Measurements from ENCODE around the gene GALNT10. TPM values are rescaled to one million over a fixed set of nuclear protein-coding genes. Genes with fewer than 3 reads are reported as not detected.

The GALNT10 gene
- total and polyA plus RNA-seq, 9 of the 15 experiments (the other 6 are each of a cell fraction or from before 2014, with no cell fraction given): 4.6 to 37.1 (median 13.3) TPM

DNA sequence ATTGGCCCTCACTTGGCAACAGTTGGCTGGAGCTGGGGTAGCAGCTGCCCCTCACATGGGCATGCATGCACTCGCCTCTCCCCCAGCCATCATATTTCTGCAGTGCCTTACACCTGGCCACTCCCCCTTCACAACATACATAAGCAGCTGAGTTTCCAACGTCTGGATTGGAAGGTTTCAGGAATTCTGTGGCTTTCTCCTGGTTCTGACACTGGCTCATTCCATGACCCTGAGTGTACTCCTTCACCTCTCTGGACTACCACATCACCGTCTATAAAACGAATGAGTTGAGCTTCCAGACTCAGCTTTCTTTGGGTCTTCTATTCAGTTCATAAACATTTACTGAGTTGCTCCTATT, 84.3 kb downstream of the GALNT10 start:
- H3K4me3 ChIP-seq: no peak overlapping the region
- ChIA-PET CTCF (ENCODE audit: low intra/inter-chr PET ratio) (no interaction called here), POLR2A (interaction anchor here (0.6 to 1.5 kb wide), 3 partner anchors 8 to 193 kb away, joined by 4 to 5 read pairs (median 4); no protein-coding TSS in a partner anchor)
- no peaks in the 10 kb centered on the region for H3K27me3 ChIP-seq (ENCODE audit: control insufficient read depth in 2 of 2, insufficient read depth in 2 of 2, low read length in 2 of 2)
- 57% methylated on average over 4 of the region's 4 CpGs for WGBS (ENCODE audit: insufficient coverage, low coverage, missing lambda C conversion rate)
- no peak overlapping the region for H3K4me2 ChIP-seq (ENCODE audit: insufficient read depth, low read length)
- no peaks in the 10 kb centered on the region for H4K20me1 ChIP-seq (replicated peaks; ENCODE audit: control insufficient read depth, insufficient read depth, low read length)
- no peaks in the 10 kb centered on the region for H3K9me3 ChIP-seq (replicated peaks; ENCODE audit: control insufficient read depth, insufficient read depth, low read depth, low read length)
- in situ Hi-C loops (cut with MboI) (no loop called here), intact Hi-C loops (cut with micrococcal nuclease) (no loop called here)
- TF ChIP-seq ZNF668 (CRISPR knock-in tag; IDR thresholded peaks at IDR 0.05): no peak
- no peak for TF ChIP-seq HNRNPL (IDR thresholded peaks at IDR 0.05; ENCODE audit: low read depth, low read length)
- TF ChIP-seq ZSCAN29 (IDR thresholded peaks at IDR 0.05): no peak
- TF ChIP-seq HDAC6 (IDR thresholded peaks at IDR 0.05; ENCODE audit: low read depth, low read length): no peak
- TF ChIP-seq, protein P1, sequence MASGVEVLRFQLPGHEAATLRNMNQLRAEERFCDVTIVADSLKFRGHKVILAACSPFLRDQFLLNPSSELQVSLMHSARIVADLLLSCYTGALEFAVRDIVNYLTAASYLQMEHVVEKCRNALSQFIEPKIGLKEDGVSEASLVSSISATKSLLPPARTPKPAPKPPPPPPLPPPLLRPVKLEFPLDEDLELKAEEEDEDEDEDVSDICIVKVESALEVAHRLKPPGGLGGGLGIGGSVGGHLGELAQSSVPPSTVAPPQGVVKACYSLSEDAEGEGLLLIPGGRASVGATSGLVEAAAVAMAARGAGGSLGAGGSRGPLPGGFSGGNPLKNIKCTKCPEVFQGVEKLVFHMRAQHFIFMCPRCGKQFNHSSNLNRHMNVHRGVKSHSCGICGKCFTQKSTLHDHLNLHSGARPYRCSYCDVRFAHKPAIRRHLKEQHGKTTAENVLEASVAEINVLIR (CRISPR knock-in tag; IDR thresholded peaks at IDR 0.05): no peak
- no peak for TF ChIP-seq PRMT5 (CRISPR knock-in tag; IDR thresholded peaks at IDR 0.05)
- no peak for TF ChIP-seq MECOM (CRISPR knock-in tag; IDR thresholded peaks at IDR 0.05)
- TF ChIP-seq MYBL2 (IDR thresholded peaks at IDR 0.05; ENCODE audit: low read depth): no peak
- no peak for TF ChIP-seq MYBL2 (CRISPR knock-in tag; IDR thresholded peaks at IDR 0.05; ENCODE audit: borderline replicate concordance)
- TF ChIP-seq ETS2 (tag; IDR thresholded peaks at IDR 0.05; ENCODE audit: borderline replicate concordance, poor library complexity, severe bottlenecking): no peak
- TF ChIP-seq, protein P2, sequence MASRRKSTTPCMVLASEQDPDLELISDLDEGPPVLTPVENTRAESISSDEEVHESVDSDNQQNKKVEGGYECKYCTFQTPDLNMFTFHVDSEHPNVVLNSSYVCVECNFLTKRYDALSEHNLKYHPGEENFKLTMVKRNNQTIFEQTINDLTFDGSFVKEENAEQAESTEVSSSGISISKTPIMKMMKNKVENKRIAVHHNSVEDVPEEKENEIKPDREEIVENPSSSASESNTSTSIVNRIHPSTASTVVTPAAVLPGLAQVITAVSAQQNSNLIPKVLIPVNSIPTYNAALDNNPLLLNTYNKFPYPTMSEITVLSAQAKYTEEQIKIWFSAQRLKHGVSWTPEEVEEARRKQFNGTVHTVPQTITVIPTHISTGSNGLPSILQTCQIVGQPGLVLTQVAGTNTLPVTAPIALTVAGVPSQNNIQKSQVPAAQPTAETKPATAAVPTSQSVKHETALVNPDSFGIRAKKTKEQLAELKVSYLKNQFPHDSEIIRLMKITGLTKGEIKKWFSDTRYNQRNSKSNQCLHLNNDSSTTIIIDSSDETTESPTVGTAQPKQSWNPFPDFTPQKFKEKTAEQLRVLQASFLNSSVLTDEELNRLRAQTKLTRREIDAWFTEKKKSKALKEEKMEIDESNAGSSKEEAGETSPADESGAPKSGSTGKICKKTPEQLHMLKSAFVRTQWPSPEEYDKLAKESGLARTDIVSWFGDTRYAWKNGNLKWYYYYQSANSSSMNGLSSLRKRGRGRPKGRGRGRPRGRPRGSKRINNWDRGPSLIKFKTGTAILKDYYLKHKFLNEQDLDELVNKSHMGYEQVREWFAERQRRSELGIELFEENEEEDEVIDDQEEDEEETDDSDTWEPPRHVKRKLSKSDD (conservative IDR thresholded peaks at IDR 0.05; ENCODE audit: low read length): no peak
- TF ChIP-seq ATF1 (CRISPR knock-in tag; IDR thresholded peaks at IDR 0.05): no peak
- TF ChIP-seq ATF1 (tag; IDR thresholded peaks at IDR 0.05): no peak
- TF ChIP-seq MCM2 (IDR thresholded peaks at IDR 0.05; ENCODE audit: low read depth): no peak
- no peak for TF ChIP-seq FOXK2 (conservative IDR thresholded peaks at IDR 0.05 in 1 of 2, IDR thresholded peaks at IDR 0.05 in 1 of 2; ENCODE audit: low read depth in 2 of 2)
- TF ChIP-seq GATA2 (CRISPR knock-in tag; IDR thresholded peaks at IDR 0.05): no peak
- H3K79me2 ChIP-seq (ENCODE audit: control insufficient read depth, insufficient read depth, low read length): no peaks in the 10 kb centered on the region
- BruUV-seq (replicated peaks): no TSS peak
- no peaks in the 10 kb centered on the region for H3K36me3 ChIP-seq (ENCODE audit: control insufficient read depth, insufficient read depth, low read length)
- no peak for DNase-seq (ENCODE audit: extremely low read depth in 1 of 4, low spot score in 3 of 4)
- H3K27ac ChIP-seq (ENCODE audit: extremely low read depth, low read depth, low read length): no peak overlapping the region
- H3K9me1 ChIP-seq (ENCODE audit: control insufficient read depth, insufficient read depth, low read length): no peaks in the 10 kb centered on the region
- FAIRE-seq: no peak
- no peak overlapping the region for H3K9ac ChIP-seq (ENCODE audit: insufficient read depth in 1 of 2, low read depth in 2 of 2, low read length in 2 of 2)
- H3K4me1 ChIP-seq (replicated peaks in 1 of 2; ENCODE audit: control insufficient read depth in 2 of 2, insufficient read depth in 2 of 2, low read length in 2 of 2): peaks cover 24 to 56% of the 10 kb centered on the region in 2 experiments
- ATAC-seq: no peak
- no peak overlapping the region for H2AFZ ChIP-seq (ENCODE audit: low read depth, low read length)

All from K562 (cell line).